Hepatocyte (in vitro differentiated cells): Measurements from ENCODE around the gene FLCN. TPM values are rescaled to one million over a fixed set of nuclear protein-coding genes. Genes with fewer than 3 reads are reported as not detected.

Experiments
- DNase-seq: peaks from one replicate; pipeline ENCODE4 v3.0.0-alpha.2; 2016; ENCODE audit warnings: low spot score
- H2AFZ ChIP-seq: fragments of 200-600 bp; sonication (generic); 2 replicates; pipeline ENCODE4 v1.6.0; 2016; ENCODE audit warnings: antibody characterized with exemption, mild to moderate bottlenecking
- H3K27ac ChIP-seq: fragments of 200-600 bp; sonication (generic); 2 replicates; pipeline ENCODE4 v1.5.1; 2016; ENCODE audit warnings: mild to moderate bottlenecking
- H3K27me3 ChIP-seq: fragments of 200-600 bp; sonication (generic); 2 replicates; pipeline ENCODE4 v1.6.1; 2016
- H3K36me3 ChIP-seq: fragments of 200-600 bp; sonication (generic); replicated peaks from 2 replicates; pipeline ENCODE4 v1.5.1; 2016; ENCODE audit warnings: low read depth; ENCODE audit not compliant: insufficient read depth
- H3K4me1 ChIP-seq: fragments of 200-600 bp; sonication (generic); 2 replicates; pipeline ENCODE4 v1.5.1; 2016; ENCODE audit warnings: mild to moderate bottlenecking, moderate library complexity; ENCODE audit not compliant: insufficient read depth
- H3K4me2 ChIP-seq: fragments of 200-600 bp; sonication (generic); 2 replicates; pipeline ENCODE4 v1.6.0; 2016
- H3K4me3 ChIP-seq: fragments of 200-600 bp; sonication (generic); 2 replicates; pipeline ENCODE4 v1.5.1; 2016; ENCODE audit warnings: mild to moderate bottlenecking
- H3K79me2 ChIP-seq: fragments of 200-600 bp; sonication (generic); 2 replicates; pipeline ENCODE4 v1.6.0; 2017; ENCODE audit warnings: mild to moderate bottlenecking
- H3K9me2 ChIP-seq: fragments of 200-600 bp; sonication (generic); replicated peaks from 2 replicates; pipeline ENCODE4 v1.6.0; 2017; ENCODE audit warnings: mild to moderate bottlenecking; ENCODE audit not compliant: insufficient read depth
- H3K9me3 ChIP-seq: fragments of 200-600 bp; sonication (generic); 2 replicates; pipeline ENCODE4 v1.5.1; 2016; ENCODE audit warnings: low read depth, mild to moderate bottlenecking
- H4K20me1 ChIP-seq: fragments of 200-600 bp; sonication (generic); 2 replicates; pipeline ENCODE4 v1.6.0; 2016; ENCODE audit warnings: mild to moderate bottlenecking; ENCODE audit not compliant: insufficient read depth, poor library complexity, severe bottlenecking
- CTCF ChIP-seq: fragments of 200-600 bp; sonication (generic); IDR thresholded peaks from 2 replicates; pipeline ENCODE4 v1.5.1; 2016; ENCODE audit warnings: antibody characterized with exemption, mild to moderate bottlenecking; ENCODE audit not compliant: poor library complexity
- EZH2 ChIP-seq: fragments of 200-600 bp; sonication (generic); IDR thresholded peaks from 2 replicates; pipeline ENCODE4 v1.6.1; 2016; ENCODE audit warnings: antibody characterized with exemption, mild to moderate bottlenecking, borderline replicate concordance
- EZH2phosphoT487 ChIP-seq: fragments of 200-600 bp; sonication (generic); IDR thresholded peaks from one replicate; pipeline ENCODE4 v1.6.1; 2018; ENCODE audit warnings: antibody characterized with exemption, mild to moderate bottlenecking, low read depth, moderate library complexity; ENCODE audit not compliant: unreplicated experiment, severe bottlenecking
- WGBS: methylation state at CpG from one replicate; pipeline ENCODE4 v1.1.6; 2016; ENCODE audit warnings: low lambda C conversion rate; ENCODE audit errors: missing lambda C conversion rate; 5-methylcytosine and 5-hydroxymethylcytosine counted together
- polyA plus RNA-seq: library from polyadenylated mRNA; unstranded; fragments of >200 nt; fragmentation: Nextera tagmentation; extraction: Ambion mirVana; gene quantifications from 2 replicates; pipeline ENCODE4 v1.2.1, GENCODE V29; 2016
- total RNA-seq: library from RNA; depleted of rRNA; stranded (reverse); fragments of >200 nt; gene quantifications from 2 replicates; pipeline ENCODE4 v1.2.3, GENCODE V29; 2014

Gene FLCN
- total and polyA plus RNA-seq, 2 experiments from 2014 or later, result 31.0 to 66.2 TPM

- no peaks in the 10 kb centered on the region for H4K20me1 ChIP-seq
- H3K36me3 ChIP-seq, result no peaks in the 10 kb centered on the region
- TF ChIP-seq CTCF, result no peak
- no peak for TF ChIP-seq EZH2phosphoT487
- TF ChIP-seq EZH2, result no peak
Measured at GRCh38 chr17:17166446-17166845, 70.5 kb downstream of the FLCN start.

GRCh38 chr17:17165666-17166308, 71.2 kb downstream of the FLCN start:
- Histone ChIP-seq H3K36me3 (no peaks in the 10 kb centered on the region), H3K9me2 (no peaks in the 10 kb centered on the region), H4K20me1 (no peaks in the 10 kb centered on the region), H3K27ac (no peak overlapping the region), H2AFZ (no peak overlapping the region), H3K4me2 (no peak overlapping the region), H3K27me3 (no peaks in the 10 kb centered on the region), H3K79me2 (no peaks in the 10 kb centered on the region), H3K4me1 (no peaks in the 10 kb centered on the region), H3K9me3 (no peaks in the 10 kb centered on the region), H3K4me3 (no peak overlapping the region)
- DNase-seq, result no peak
- 97% methylated on average over 23 of the region's 23 CpGs for WGBS
- no peak for TF ChIP-seq EZH2phosphoT487
- no peak for TF ChIP-seq EZH2
- TF ChIP-seq CTCF, result no peak

More at GRCh38 chr17:17166446-17166845, 70.5 kb downstream of the FLCN start:
- Histone ChIP-seq H3K27ac (no peak overlapping the region), H3K4me2 (no peak overlapping the region), H3K9me2 (no peaks in the 10 kb centered on the region), H3K4me1 (no peaks in the 10 kb centered on the region), H3K79me2 (no peaks in the 10 kb centered on the region), H2AFZ (no peak overlapping the region), H3K27me3 (no peaks in the 10 kb centered on the region), H3K4me3 (no peak overlapping the region), H3K9me3 (no peaks in the 10 kb centered on the region)
- no peak for DNase-seq
- WGBS, result 91% methylated on average over 7 of the region's 8 CpGs

GRCh38 chr17:17164676-17165075, 72.3 kb downstream of the FLCN start:
- Histone ChIP-seq H3K9me3 (no peaks in the 10 kb centered on the region), H3K9me2 (no peaks in the 10 kb centered on the region), H3K27me3 (no peaks in the 10 kb centered on the region), H2AFZ (no peak overlapping the region), H3K4me2 (no peak overlapping the region), H3K27ac (no peak overlapping the region), H3K4me3 (no peak overlapping the region), H3K36me3 (no peaks in the 10 kb centered on the region), H3K79me2 (no peaks in the 10 kb centered on the region), H4K20me1 (no peaks in the 10 kb centered on the region), H3K4me1 (no peaks in the 10 kb centered on the region)
- over 99% methylated on average over 17 of the region's 17 CpGs for WGBS
- DNase-seq, result no peak
- TF ChIP-seq EZH2, result no peak
- TF ChIP-seq EZH2phosphoT487, result no peak
- TF ChIP-seq CTCF, result no peak
